Fibroblast of skin of left biceps (primary cell): ENCODE results near the gene MS4A6A.

ENCODE experiments used
- DNase-seq, 2 experiments: peaks; one replicate each; pipeline ENCODE4 v3.0.0-alpha.2; 2013; ENCODE audit warnings: low read depth in 2 of 2

The MS4A6A gene

GRCh38 chr11:60128376-60128775 lies 54.5 kb downstream of the MS4A6A start:
- DNase-seq, result no peak

- no peak for DNase-seq
Observed at GRCh38 chr11:60127311-60127811, 55.5 kb downstream of the MS4A6A start.

- no peak for DNase-seq
Observed at GRCh38 chr11:60125956-60126585, 56.8 kb downstream of the MS4A6A start.

GRCh38 chr11:60124802-60125432 lies 58.0 kb downstream of the MS4A6A start:
- no peak for DNase-seq
